GM19238 (cell line): Measurements from ENCODE around the gene SPACA6.

ENCODE experiments used
- DNase-seq: peaks from one replicate; pipeline ENCODE4 v3.0.0; 2011; ENCODE audit warnings: low spot score; ENCODE audit not compliant: insufficient read length

SPACA6 gene

GRCh38 chr19:51703575-51704515 lies 10.7 kb downstream of the SPACA6 start:
- DNase-seq: peak; percentile 98

GRCh38 chr19:51704626-51705025 lies 11.5 kb downstream of the SPACA6 start:
- no peak for DNase-seq

DNA sequence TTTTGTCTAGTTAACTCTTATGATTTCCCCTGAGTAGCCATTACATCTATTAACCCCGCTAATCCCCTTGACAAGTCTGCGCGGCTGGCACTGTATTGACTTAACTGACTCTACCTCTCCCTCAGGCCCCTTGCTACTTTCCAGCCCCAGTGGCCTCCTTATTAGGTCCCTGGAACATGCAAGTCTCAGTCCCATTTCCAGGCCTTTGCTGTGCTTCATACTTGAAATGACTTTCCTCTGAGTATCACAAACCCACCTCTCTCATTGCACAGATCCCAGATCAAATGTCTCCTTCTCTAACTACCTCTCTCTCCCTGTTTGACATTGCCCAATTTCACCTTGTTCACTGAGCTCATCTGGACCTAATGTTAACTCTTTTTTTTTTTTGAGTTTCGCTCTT lies 13.2 kb downstream of the SPACA6 start:
- no peak for DNase-seq

- DNase-seq: no peak
Measured at GRCh38 chr19:51706885-51707284, 13.8 kb downstream of the SPACA6 start.

DNA sequence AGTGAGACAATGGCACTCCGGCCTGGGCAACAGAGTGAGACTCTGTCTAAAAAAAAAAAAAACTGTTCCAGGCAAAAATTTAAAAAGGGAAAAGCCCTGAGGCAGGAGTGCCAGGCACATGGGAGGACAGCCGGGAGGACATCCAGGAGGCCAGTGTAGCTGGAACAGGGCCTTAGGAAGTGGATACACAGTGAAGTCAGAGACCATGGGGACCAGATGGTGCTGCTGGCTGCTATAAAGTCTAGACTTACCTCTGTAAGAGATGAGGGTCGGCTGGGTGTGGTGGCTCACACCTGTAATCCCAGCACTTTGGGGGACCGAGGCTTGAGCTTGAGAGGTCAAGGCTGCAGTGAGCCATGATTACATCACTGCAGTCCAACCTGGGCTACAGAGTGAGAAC lies 15.7 kb downstream of the SPACA6 start:
- DNase-seq: no peak

- no peak for DNase-seq
Measured at GRCh38 chr19:51709575-51709974, 16.4 kb downstream of the SPACA6 start.

- no peak for DNase-seq
Measured at GRCh38 chr19:51710163-51710562, 17.0 kb downstream of the SPACA6 start.

DNA sequence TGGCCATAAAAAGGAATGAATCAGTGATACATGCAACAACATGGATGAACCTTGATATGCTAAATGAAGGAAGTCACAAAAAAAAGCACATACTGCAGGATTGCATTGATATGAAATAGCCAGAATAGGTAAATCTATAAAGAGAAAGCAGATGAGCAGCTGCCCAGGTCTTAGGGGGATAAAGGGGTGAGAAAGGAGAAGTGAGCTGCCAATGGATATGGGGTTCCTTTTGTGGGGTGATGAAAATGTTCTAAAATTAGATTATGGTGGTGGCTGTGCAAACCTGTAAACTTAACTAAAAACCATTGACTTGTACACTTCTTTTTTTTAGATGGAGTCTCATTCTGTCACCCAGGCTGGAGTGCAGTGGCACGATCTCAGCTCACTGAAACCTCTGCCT lies 18.6 kb downstream of the SPACA6 start:
- no peak for DNase-seq

DNA sequence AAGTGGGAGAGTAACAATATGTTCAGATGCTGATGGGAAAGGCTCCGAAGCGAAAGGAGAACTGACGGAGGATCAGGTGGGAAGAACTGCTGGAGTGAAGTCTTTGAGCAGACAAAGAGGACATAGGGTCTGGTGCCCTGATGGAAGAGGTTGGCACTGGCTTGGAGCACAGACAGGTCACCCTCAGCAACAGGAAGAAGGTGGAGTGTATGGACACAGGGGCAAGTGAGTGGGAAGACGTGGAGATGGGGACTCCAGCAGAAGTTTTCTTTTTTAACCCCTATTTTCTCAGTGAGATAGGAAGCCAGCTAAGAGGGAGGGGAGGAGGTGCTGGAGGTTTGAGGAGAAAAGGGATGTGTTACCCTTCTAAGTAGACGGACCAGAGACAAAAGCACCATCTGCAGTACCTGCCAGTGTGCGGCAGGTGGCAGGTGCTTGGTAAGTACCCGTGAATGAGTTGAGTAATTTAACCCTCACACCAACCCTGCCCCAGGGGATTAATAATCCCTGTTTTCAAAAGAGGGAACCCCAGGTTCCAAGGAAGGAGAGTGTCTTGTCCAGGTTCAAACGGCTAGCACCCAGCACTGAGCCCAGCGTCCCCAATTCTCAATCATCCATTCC lies 19.4 kb downstream of the SPACA6 start:
- no peak for DNase-seq

- DNase-seq: no peak
Measured at GRCh38 chr19:51713319-51714285, 20.5 kb downstream of the SPACA6 start.

- no peak for DNase-seq
Measured at GRCh38 chr19:51714848-51715247, 21.7 kb downstream of the SPACA6 start.

DNA sequence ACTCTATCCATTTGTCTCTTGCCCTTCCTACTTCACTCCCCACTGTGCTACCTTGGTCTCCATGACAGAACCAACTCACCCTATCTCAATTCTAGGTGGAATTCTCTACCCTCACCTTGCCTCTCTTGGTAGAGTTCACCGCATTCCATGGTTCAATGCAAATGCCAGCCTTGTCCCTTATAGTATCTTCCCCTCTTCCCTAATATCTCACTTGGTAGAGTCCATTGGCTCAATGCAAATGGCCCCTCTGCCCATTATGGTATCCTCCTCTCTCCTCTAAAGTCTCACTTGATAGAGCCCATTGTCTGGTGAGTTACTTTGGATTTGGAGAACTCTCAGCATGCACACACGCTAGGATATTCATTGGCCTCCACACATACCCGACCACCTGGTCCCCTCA lies 22.7 kb downstream of the SPACA6 start:
- DNase-seq: no peak

GRCh38 chr19:51716925-51717324 lies 23.8 kb downstream of the SPACA6 start:
- no peak for DNase-seq

DNA sequence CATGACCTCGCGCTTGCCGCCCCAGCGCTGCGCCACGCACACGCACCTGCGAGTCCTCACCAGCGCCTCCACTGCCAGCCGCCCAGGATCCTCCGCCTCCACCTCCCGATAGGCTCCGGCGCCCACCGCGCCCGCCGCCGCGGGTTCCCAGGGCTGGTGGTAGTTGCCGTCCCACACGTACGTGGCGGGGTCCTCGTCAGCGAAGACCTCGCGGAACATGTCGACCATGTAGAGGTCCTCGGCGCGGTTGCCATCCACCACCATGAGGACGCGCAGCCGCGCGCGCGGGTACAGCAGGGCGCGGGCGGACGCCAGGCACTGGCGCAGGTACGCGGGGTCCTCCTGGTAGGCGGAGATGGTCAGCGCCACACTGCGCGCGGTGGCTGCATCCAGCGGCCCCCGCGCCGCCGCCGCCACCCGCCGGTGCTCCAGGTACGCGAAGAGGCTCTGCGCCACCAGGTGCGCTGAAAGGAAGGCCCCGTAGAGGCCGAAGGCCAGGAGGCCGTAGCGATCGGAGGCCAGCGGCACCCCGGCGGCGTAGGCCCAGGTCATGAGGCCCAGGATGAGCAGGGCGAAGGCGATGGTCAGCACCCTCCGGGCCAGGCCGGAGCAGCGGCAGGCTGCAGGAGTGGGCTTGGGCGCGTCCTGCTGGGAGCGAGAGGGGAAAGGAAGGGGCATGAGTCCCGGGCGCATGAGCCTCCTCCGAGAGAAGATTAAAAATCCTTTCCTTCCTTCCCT lies 26.3 kb downstream of the SPACA6 start:
- DNase-seq: no peak

- no peak for DNase-seq
Measured at GRCh38 chr19:51721905-51722304, 28.8 kb downstream of the SPACA6 start.

DNA sequence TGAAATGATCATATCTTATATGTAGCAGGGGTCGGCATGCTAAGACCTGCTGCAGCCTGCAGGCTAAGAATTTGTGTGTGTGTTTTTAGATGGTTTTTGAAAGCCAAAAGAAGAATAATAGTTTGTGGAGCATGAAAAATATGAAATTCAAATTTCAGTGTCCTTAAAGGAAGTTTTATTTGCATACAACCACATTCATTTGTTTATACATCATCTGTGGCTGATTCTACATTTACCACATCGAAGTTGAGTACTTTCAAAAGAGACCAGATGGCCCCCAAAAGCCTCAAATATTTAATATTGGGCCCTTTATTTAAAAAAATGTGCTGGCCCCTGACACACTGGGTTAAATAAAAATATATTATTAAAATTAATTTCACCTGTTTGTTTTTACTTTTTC lies 29.4 kb downstream of the SPACA6 start:
- DNase-seq: no peak

DNA sequence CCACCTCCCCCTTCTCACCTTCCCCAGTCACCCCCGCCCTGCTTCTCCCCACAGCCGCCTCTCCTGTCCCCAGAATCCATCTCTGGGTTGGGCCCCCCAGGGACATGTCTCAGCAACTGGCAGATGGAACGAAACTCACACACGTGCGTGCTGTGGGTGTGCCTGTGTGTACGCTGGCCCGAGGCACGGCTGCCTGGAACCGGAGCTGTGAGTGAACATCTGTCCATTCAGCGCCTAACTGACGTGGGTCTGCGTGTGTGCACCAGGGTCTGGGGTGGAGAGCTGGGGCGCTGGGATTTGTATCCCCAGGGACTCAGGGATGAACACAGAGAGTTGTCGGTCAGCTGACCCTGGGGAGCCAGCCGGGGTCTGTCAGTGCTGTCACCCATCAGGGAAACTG lies 31.4 kb downstream of the SPACA6 start:
- DNase-seq: no peak

DNA sequence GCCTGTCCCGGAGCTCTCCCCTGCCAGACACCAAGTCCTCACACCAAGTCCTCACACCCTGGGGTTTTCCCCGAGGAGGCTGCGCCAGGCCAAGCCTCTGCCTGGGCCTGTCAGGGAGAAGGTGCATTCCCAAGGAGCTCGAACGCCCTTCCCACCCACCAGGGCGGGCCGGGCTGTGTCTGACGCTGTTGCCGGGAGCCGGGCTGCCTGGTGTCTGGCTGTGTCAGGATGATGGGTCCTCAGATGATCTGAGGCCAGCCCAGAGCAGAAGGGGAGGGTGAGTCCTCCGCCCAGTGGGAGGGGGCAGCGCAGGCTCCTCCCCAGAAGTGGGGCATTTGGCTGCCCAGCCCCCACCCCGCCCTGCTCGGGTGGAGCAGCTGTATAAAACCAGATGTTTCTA lies 32.9 kb downstream of the SPACA6 start:
- no peak for DNase-seq

- no peak for DNase-seq
Measured at GRCh38 chr19:51727349-51727880, 34.3 kb downstream of the SPACA6 start.

DNA sequence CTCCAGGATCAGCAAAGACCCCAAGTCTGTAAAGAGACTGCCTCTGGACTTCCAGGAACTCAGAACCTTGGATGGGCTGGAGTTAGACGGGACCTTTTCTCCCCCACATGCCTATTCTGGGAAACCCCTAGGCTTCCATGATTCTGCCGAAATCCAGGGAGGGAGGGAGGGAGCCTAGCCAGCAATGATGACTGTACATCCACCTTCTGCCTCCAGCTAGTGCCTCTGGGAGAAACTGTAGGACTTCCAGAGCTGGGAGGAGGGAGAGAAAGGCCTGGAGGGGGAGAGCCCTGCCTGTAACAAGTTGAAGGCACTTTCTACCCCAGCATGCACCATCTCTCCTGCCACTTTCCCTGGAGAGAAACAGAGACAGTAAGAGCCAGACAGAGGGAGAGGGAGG lies 36.7 kb downstream of the SPACA6 start:
- DNase-seq: no peak
